ENCODE measurements around the gene ADAMTS5.

GRCh38 chr21:26941421-26941820 lies 25.5 kb downstream of the ADAMTS5 start:
- TF ChIP-seq KDM4B (IDR thresholded peaks at IDR 0.05; ENCODE audit: borderline replicate concordance in 2 of 2, low read depth in 1 of 2) (no peak), CBX2 (IDR thresholded peaks at IDR 0.05; ENCODE audit: insufficient read depth, low read length, poor library complexity, severe bottlenecking) (no peak), ZNF518B (CRISPR knock-in tag; IDR thresholded peaks at IDR 0.05) (no peak), ZNF212 (CRISPR knock-in tag; IDR thresholded peaks at IDR 0.05) (no peak), CHD2 (IDR thresholded peaks at IDR 0.05; ENCODE audit: low read depth, low read length) (no peak), ZNF280B (CRISPR knock-in tag; IDR thresholded peaks at IDR 0.05) (no peak), REST (IDR thresholded peaks at IDR 0.05; ENCODE audit: borderline replicate concordance) (no peak), REST (CRISPR knock-in tag; IDR thresholded peaks at IDR 0.05; ENCODE audit: low read depth) (no peak), EP300 (IDR thresholded peaks at IDR 0.05; ENCODE audit: low read length) (no peak)

Measured in K562 (cell line).